PC-3 (cell line): ENCODE data around the gene BAG3. TPM values are rescaled to one million over a fixed set of nuclear protein-coding genes. Genes with fewer than 3 reads are reported as not detected.

Source experiments
- ATAC-seq: fragments of 200-7000 bp; cut with Tn5 transposase; 2 replicates; pipeline ENCODE4 v1.9.1; 2020; ENCODE audit warnings: mild to moderate bottlenecking, moderate library complexity
- BruUV-seq: library from RNA; stranded (reverse); fragments of 400-500 nt; replicated peaks from 2 replicates; lab custom pipeline; 2021; lab: Mats Ljungman, UMichigan
- CTCF ChIA-PET: fragments of 300-600 bp; sonication (Branson Sonifier 250); formaldehyde crosslinking; loops from one replicate; lab custom pipeline; 2022; ENCODE audit warnings: antibody characterized with exemption; lab: Charles Lee
- POLR2A ChIA-PET: fragments of 300-600 bp; sonication (Branson Sonifier 250); formaldehyde crosslinking; loops from one replicate; lab custom pipeline; 2022; ENCODE audit warnings: antibody characterized with exemption; ENCODE audit not compliant: unreplicated experiment; lab: Charles Lee
- DNase-seq: peaks from one replicate; pipeline ENCODE4 v3.0.0-alpha.2; 2015
- H2AFZ ChIP-seq: fragments of 300-600 bp; sonication (generic); 2 replicates; pipeline ENCODE4 v1.6.0; 2016; ENCODE audit warnings: antibody characterized with exemption, low read length
- H3F3A ChIP-seq: fragments of 300-600 bp; sonication (generic); one replicate; pipeline ENCODE4 v1.6.0; 2017; ENCODE audit warnings: antibody characterized with exemption, low read length, control low read depth, mild to moderate bottlenecking; ENCODE audit not compliant: unreplicated experiment
- H3K27ac ChIP-seq: fragments of 300-600 bp; sonication (generic); 2 replicates; pipeline ENCODE4 v1.5.1; 2016; ENCODE audit warnings: mild to moderate bottlenecking, low read length
- H3K27me3 ChIP-seq: fragments of 300-600 bp; sonication (generic); 2 replicates; pipeline ENCODE4 v1.6.1; 2016; ENCODE audit warnings: low read length, mixed read lengths
- H3K36me3 ChIP-seq: fragments of 300-600 bp; sonication (generic); 2 replicates; pipeline ENCODE4 v1.6.1; 2016; ENCODE audit warnings: low read depth, mixed run types, low read length, mixed read lengths
- H3K4me1 ChIP-seq: fragments of 300-600 bp; sonication (generic); 2 replicates; pipeline ENCODE4 v1.5.1; 2016; ENCODE audit warnings: low read length; ENCODE audit not compliant: insufficient read depth
- H3K4me2 ChIP-seq: fragments of 300-600 bp; sonication (generic); 2 replicates; pipeline ENCODE4 v1.6.0; 2016; ENCODE audit warnings: low read length
- H3K4me3 ChIP-seq: fragments of 300-600 bp; sonication (generic); 2 replicates; pipeline ENCODE4 v1.5.1; 2016; ENCODE audit warnings: mild to moderate bottlenecking, low read length, mixed read lengths
- H3K79me2 ChIP-seq: fragments of 300-600 bp; sonication (generic); 2 replicates; pipeline ENCODE4 v1.6.1; 2017; ENCODE audit warnings: low read length, mixed read lengths
- H3K9ac ChIP-seq: fragments of 300-600 bp; sonication (generic); 2 replicates; pipeline ENCODE4 v1.6.0; 2016; ENCODE audit warnings: mild to moderate bottlenecking, low read length
- H3K9me2 ChIP-seq: fragments of 300-600 bp; sonication (generic); replicated peaks from 2 replicates; pipeline ENCODE4 v1.6.1; 2016; ENCODE audit warnings: mixed run types, low read length, mixed read lengths
- H3K9me3 ChIP-seq: fragments of 300-600 bp; sonication (generic); 2 replicates; pipeline ENCODE4 v1.6.1; 2016; ENCODE audit warnings: low read length, mixed read lengths
- H4K20me1 ChIP-seq: fragments of 300-600 bp; sonication (generic); 2 replicates; pipeline ENCODE4 v1.6.1; 2016; ENCODE audit warnings: low read length, mixed read lengths
- CTCF ChIP-seq: fragments of 300-600 bp; sonication (generic); conservative IDR thresholded peaks from 2 replicates; pipeline ENCODE4 v1.5.1; 2017; ENCODE audit warnings: antibody characterized with exemption, low read depth, mild to moderate bottlenecking, low read length
- EZH2 ChIP-seq: fragments of 300-600 bp; sonication (generic); IDR thresholded peaks from one replicate; pipeline ENCODE4 v1.6.1; 2017; ENCODE audit warnings: antibody characterized with exemption, mild to moderate bottlenecking, low read length; ENCODE audit not compliant: unreplicated experiment
- EZH2phosphoT487 ChIP-seq: fragments of 300-600 bp; sonication (generic); IDR thresholded peaks from 2 replicates; pipeline ENCODE4 v1.6.1; 2018; ENCODE audit warnings: mild to moderate bottlenecking, antibody characterized with exemption, low read length, borderline replicate concordance
- intact Hi-C: fragments of 100-400 bp; cut with micrococcal nuclease; formaldehyde crosslinking; loops from 2 replicates; pipeline ENCODE4 v1.9.0; 2023
- total RNA-seq: library from RNA; depleted of rRNA; stranded (reverse); fragments of >200 nt; gene quantifications from 2 replicates; pipeline ENCODE4 v1.2.3, GENCODE V29; 2014

Gene BAG3
- total RNA-seq, 1 experiment from 2014 or later, result 47.1 TPM

- H3K9me3 ChIP-seq, result no peaks in the 10 kb centered on the region
- H3K27ac ChIP-seq, result peak overlapping the region; percentile 68
- POLR2A ChIA-PET, result interaction anchor here (0.5 to 0.7 kb wide), 3 partner anchors 20 to 515 kb away, joined by 3 to 13 read pairs (median 5); no protein-coding TSS in a partner anchor
- no peaks in the 10 kb centered on the region for H3F3A ChIP-seq
- ATAC-seq (peak; percentile 4; the same call in 1 of the 2 replicates), DNase-seq (no peak)
- H3K4me2 ChIP-seq, result peak overlapping the region; percentile 99
- H4K20me1 ChIP-seq, result peaks cover 8% of the 10 kb centered on the region; the same call in 1 of the 2 replicates
- no peaks in the 10 kb centered on the region for H3K27me3 ChIP-seq
- peak overlapping the region; percentile 90 for H3K9ac ChIP-seq
- H2AFZ ChIP-seq, result peak overlapping the region; percentile 77
- TSS peak; percentile 84 for BruUV-seq
- no peak for TF ChIP-seq CTCF
- no peak for TF ChIP-seq EZH2phosphoT487
- TF ChIP-seq EZH2, result no peak
- peak overlapping the region; percentile 82 for H3K4me3 ChIP-seq
- peaks cover 34% of the 10 kb centered on the region for H3K79me2 ChIP-seq
- peaks cover 24% of the 10 kb centered on the region for H3K4me1 ChIP-seq
- intact Hi-C loops, result loop anchor here (2.0 to 5.0 kb wide), 2 partner anchors 70 to 128 kb away; partner anchors contain the start of gene TIAL1
- CTCF ChIA-PET, result interaction anchor here (0.9 to 1.3 kb wide), 3 partner anchors 38 to 134 kb away, joined by 4 to 6 read pairs (median 6); no protein-coding TSS in a partner anchor
- no peaks in the 10 kb centered on the region for H3K9me2 ChIP-seq
- no peaks in the 10 kb centered on the region for H3K36me3 ChIP-seq
Observed at GRCh38 chr10:119724593-119725516, 73.7 kb downstream of the BAG3 start.

GRCh38 chr10:119725517-119725827 lies 74.3 kb downstream of the BAG3 start:
- Histone ChIP-seq H3K4me2 (peak overlapping the region; percentile 99), H3K27me3 (no peaks in the 10 kb centered on the region), H3K4me3 (peak overlapping the region; percentile 82), H4K20me1 (peaks cover 8% of the 10 kb centered on the region; the same call in 1 of the 2 replicates), H3K27ac (peak overlapping the region; percentile 68), H3K36me3 (no peaks in the 10 kb centered on the region), H3K9me3 (no peaks in the 10 kb centered on the region), H3K4me1 (peaks cover 24% of the 10 kb centered on the region), H3F3A (no peaks in the 10 kb centered on the region), H2AFZ (peak overlapping the region; percentile 77), H3K9me2 (no peaks in the 10 kb centered on the region), H3K79me2 (peaks cover 36% of the 10 kb centered on the region), H3K9ac (peak overlapping the region; percentile 90)
- CTCF ChIA-PET, result interaction anchor here (0.9 to 1.3 kb wide), 3 partner anchors 38 to 134 kb away, joined by 4 to 6 read pairs (median 6); no protein-coding TSS in a partner anchor
- POLR2A ChIA-PET, result interaction anchor here (0.5 to 0.7 kb wide), 6 partner anchors 20 to 516 kb away, joined by 3 to 13 read pairs (median 4); no protein-coding TSS in a partner anchor
- no TSS peak for BruUV-seq
- intact Hi-C loops, result loop anchor here (2.0 to 5.0 kb wide), 2 partner anchors 71 to 128 kb away; partner anchors contain the start of gene TIAL1
- ATAC-seq (no peak), DNase-seq (no peak)
- TF ChIP-seq CTCF (no peak), EZH2 (no peak), EZH2phosphoT487 (no peak)
